LoVo (cell line): Measurements from ENCODE around the gene FCHSD1.

ENCODE experiments used
- DNase-seq: peaks from one replicate; pipeline ENCODE4 v3.0.0-alpha.2; 2016; ENCODE audit warnings: low spot score

The FCHSD1 gene

DNA sequence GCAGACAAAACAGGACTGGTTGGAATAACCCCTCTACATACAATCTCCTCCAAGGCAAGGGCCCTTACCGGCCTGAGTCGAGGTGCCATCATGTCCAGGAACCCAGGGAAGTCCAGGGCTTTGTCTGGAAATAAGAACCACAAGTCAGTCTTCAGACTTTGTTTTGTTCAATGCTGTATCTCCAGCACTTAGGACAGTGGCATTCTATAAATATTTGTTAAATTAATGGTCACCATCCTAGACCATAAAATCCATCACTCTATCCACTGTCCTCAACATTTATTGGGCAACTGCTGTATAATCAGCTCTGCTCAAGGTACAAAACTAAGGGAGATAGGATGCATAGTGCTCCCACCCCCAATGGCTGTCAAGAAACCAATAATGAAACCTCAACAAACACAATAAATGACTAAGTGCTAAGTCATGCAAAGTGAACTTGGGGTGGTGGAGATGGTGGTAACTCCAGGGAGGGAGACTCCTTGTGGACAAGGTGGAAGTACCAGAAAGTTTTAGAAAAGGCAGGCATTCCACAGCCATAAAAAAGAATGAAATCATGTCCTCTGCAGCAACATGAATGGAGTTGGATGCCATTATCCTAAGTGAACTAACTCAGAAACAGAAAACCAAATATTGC, 9.5 kb downstream of the FCHSD1 start:
- peak; percentile 83 for DNase-seq

DNA sequence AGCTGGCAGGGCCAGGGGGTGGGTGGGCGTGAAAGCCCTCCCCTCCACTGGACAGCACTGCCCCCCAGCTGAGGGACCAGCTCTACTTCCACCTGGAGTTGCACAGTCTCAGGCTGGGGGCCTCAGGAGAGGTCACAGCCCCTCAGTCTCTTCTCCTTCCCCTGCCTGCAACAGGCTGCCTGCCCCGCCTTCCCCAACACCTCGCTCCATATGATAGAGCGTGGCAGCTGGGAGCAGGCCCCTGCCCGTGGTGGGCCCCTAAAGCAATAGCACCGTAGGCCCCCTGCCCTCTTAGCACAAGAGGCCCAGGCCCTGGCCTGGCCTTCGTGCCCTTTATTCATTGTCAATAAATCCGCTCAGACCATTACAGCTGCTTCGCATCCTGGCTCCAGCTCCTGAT, 10.5 kb downstream of the FCHSD1 start:
- no peak for DNase-seq

GRCh38 chr5:141640051-141640415, 11.2 kb downstream of the FCHSD1 start:
- no peak for DNase-seq

DNA sequence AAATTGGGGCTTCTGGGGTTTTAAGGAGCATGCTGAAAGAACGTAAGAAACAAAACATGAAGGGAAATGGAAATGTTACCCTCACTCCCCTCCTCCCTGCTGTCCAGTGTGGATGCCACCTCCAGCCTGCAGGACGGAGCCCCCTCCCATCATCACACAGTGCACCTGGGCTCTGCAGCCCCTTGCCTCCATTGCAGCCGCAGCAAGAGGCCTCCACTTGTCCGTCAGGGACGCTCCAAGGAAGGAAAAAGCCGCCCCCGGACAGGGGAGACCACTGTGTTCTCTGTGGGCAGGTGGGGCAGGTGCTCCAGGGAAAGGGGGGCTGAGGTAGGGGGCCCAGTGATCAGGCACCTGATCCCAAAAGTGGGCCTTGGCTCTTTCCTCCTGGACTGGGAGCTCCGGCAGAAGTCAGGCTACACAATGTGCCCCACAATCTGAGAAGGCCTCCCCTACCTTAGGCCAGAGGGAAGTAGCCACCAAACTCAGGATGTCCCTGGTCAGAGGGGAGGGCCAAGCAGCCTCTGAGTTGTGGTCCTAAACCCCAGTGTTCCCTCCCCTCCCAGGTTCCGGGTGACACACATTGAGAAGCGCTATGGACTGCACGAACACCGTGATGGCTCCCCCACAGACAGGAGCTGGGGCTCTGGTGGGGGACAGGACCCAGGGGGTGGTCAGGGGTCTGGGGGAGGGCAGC, 11.7 kb downstream of the FCHSD1 start:
- DNase-seq: no peak

DNA sequence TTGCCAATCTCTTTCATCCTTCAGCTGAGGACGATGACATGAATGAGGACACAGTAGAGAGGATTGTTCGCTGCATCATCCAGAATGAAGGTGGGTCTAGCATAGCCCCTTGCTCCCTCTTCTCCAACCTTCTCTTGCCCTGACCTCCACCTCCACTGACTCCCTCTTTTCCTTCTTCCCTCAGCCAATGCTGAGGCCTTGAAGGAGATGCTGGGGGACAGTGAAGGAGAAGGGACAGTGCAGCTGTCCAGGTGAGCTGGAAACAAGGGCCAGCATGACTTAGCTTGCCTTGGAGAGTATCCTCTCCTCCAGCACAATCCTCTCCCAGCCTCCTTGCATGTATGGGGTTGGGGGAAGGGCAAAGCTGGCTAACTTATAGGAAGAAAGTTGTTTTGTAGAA, 12.4 kb downstream of the FCHSD1 start:
- DNase-seq: no peak

DNA sequence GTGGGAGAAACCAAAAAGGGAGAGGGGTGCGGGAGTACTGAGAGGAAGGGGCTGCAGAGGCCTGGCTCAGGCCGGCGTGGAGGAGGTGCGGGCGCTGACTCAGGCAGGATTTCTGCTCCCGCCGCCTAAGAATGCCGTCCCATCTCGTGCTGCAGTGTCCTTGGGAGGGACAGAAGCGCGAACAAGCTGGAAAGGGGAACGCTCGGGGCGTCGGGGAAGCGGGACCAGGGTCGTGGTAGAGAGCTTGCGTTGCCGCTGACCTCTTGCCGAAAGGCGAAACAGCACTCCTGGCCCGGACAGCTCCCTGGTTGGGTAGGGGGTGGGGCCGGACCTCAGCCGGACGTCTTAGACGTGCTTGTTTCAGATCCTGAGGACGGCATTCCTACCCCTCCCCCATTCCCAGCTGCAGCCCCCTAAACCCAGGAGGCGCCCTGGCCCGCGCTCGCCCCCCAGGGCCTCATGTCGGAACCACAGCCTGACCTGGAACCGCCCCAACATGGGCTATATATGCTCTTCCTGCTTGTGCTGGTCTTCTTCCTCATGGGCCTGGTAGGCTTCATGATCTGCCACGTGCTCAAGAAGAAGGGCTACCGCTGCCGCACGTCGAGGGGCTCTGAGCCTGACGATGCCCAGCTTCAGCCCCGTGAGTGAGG, 13.3 kb downstream of the FCHSD1 start:
- DNase-seq: peak; percentile 19

GRCh38 chr5:141637123-141637766, 14.0 kb downstream of the FCHSD1 start:
- peak; percentile 45 for DNase-seq

DNA sequence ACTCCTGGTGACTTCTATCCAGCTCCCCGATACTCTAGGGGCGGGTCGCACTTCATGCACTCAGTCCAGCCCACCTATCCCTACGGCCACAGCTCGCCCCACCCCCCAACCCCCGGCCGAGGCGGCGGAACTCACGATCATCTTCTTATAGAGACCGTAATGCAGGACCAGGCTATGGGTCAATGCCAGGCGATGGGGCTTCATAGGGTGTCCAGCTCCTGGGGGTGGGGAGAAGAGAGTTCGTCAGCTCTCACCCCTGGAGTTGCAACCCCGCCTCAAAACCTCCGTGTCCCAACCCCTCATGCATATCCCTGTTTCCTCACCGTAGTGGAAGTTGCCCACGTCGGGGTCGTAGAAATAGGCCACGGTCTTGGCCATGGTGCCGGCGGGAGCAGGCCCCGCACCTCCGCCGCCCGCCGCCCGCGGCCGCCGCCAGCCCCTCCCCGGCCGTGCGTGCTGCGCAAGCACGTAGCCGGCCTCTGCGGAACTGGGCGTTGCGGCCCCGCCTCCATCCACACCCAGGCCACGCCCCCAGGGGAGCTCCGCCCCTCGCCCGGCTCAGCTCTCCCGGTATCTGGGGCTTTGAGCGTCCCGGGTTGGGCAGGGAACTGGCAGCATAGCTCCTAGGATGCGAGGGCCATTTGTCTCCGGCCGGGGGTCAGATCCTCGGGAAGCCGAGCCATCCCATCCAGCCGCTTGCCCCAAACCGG, 14.7 kb downstream of the FCHSD1 start, which contains the start of the genes HDAC3 and RELL2:
Gene HDAC3, minus strand, starts transcription at position 437 of the 710 bp plus-strand sequence. Its CDS starts 59 bp downstream, at position 378.
Gene RELL2, plus strand, starts transcription at position 585 of the 710 bp plus-strand sequence. CDS start 1,229 bp downstream, outside the sequence.
- DNase-seq: peak; percentile 98

DNA sequence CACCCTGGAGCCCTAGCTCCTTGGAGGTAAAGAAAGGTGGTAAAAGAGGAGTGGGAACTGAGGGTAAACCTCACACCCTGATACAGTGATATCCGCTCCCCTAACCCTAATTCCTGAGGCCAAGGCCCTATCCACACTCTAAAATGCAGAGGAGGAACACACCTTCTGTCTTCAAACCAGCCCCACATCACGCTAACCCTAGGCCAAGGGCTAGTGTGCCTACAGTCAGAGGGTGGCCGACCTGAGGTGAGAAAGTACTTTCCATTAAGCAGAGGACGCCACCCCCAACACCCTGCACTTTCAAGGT, 15.2 kb downstream of the FCHSD1 start:
- DNase-seq: no peak

DNA sequence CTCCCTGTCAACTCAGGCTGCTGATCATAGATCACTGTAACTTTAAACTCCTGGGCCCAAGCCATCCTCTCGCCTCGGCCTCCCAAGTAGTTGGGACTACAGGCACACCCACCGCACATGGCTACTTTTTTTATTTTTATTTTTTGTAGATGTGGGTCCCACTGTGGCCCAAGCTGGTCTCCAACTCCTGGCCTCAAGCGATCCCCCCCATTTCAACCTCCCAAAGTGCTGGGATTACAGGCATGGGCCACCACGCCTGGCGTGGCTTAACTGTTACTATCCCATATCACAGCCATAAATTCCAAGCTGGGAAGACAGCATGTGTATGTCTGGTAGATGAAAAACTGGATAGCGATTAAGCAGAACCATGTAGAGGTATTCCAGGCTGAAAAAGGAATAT, 15.6 kb downstream of the FCHSD1 start:
- no peak for DNase-seq

DNA sequence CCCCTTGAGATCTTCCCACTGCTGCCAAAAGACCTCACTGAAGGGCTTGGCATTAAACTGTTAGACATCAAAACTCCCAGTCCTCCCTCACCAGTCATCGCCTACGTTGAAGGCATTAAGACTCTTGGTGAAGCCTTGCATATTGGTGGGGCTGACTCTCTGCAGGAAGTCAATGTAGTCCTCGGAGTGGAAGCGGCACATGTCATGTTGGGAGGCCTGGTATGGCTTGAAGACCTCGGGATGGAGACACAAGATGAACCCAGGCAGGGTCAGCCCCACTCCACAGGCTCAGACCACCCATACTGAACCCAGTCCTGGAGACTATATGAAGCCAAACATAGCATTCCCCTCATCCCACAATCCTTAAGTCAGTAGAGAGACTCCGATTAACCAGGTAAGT, 16.5 kb downstream of the FCHSD1 start:
- no peak for DNase-seq

DNA sequence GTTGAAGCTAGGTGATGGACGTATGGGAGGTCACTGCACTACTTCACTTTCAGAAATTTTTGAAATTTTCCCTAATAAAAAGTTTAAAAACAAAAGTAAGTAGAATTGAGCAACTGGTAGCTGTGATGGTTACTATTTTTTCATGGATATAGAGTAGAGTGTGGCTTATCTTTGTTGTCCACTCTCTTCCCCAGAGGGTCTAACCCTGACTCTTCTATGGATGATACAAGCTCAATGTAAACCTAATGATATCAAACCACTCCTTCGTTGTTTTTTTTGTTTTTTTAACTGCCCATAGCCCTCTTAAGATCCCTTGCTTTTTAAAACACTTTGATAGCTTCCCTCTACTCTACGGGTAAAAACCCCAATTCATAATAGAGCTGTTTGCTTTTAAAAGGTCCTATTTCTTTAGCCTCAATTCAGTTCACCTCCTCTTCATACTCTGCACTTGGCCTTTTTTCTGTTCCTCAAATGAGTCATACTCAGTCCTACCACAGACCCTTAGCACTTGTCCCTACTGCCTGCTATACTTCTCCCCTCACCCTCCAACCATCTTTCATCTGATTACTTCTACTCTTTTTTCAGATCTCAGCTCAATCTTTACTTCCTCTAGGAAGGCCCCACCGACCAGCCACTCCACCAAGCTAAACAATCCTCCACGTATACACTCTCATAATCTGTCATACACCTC, 17.2 kb downstream of the FCHSD1 start:
- no peak for DNase-seq

DNA sequence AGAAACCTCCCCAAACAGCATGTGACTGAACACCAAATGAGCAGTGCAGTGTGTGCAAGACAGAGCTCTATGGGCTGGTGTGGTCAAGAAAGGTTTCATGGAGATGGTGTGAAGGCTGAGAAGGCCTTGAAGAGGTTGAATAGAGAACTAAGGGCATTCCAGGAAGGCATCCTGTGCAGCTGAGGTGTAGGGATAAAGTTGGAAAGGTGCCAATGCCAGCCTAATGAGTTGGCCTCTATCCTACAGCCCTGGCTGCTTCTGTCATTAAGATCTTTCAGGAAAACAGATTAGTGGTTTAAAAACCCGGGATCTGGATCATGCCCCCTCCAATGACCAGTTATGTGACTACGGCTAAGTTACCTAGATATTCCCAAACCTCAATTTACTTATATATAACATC, 18.6 kb downstream of the FCHSD1 start:
- no peak for DNase-seq

DNA sequence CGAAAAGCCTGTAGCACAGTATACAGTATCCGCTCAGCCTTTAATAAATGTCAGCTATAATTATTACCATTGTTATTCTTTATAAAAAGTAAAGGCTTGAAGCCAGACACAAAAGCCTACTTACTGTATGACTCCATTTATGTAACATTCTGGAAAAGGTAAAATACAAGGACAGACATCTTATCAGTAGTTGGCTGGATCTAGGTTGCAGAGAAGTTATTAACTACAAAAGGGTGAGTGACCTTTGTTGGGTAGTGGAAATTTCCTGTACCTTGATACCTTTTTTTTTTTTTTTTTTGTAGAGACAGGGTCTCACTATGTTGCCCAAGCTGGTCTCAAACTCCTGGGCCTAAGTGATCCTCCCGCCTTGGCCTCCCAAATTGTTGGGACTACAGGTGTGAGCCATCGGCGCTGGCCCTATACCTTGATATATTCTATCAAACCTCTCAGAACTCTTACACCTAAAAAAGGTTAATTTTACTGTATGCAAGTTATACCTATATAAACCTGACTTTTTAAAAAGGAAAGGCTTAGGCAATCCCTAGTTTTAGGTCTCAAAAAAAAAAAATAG, 20.6 kb downstream of the FCHSD1 start:
- DNase-seq: no peak

GRCh38 chr5:141628175-141628788, 22.9 kb downstream of the FCHSD1 start:
- no peak for DNase-seq

DNA sequence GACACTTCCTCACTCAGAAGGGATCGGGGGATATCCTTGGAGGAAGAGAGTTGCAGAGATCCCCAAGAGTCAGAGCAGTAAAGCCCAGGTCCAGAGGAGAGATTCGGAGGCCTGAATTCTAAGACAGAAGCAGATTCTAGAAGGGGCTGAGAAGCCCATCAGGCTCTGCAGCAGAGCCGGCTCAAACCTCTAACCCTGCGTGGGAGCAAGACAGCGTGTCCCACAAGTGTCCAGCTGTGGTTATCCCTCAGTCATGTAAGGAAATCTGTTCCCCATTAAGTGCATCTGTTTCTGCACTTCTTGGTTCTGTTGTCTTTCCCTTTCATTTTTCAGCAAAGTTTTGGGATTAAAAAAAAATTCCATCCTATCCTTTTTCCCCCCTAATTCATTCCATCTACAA, 27.6 kb downstream of the FCHSD1 start:
- DNase-seq: no peak

DNA sequence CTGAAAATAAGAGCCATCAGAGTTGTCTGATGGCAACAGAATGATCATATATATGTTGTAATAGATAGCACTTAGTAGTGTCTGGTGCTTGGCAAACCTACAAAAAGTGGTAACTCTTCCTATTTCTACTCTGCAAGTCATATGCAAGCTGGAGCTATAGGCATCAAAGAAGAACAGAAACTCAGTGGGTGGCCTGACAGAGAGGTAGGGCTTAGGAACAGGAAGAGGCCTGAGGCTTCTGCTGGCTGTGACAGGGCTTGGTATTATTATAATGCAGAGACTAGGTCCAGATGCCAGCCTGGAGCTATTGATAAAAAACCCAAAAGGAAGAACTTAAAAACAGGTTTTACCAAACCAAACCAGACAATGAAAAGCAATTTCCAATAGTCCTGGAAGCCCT, 28.0 kb downstream of the FCHSD1 start:
- no peak for DNase-seq

DNA sequence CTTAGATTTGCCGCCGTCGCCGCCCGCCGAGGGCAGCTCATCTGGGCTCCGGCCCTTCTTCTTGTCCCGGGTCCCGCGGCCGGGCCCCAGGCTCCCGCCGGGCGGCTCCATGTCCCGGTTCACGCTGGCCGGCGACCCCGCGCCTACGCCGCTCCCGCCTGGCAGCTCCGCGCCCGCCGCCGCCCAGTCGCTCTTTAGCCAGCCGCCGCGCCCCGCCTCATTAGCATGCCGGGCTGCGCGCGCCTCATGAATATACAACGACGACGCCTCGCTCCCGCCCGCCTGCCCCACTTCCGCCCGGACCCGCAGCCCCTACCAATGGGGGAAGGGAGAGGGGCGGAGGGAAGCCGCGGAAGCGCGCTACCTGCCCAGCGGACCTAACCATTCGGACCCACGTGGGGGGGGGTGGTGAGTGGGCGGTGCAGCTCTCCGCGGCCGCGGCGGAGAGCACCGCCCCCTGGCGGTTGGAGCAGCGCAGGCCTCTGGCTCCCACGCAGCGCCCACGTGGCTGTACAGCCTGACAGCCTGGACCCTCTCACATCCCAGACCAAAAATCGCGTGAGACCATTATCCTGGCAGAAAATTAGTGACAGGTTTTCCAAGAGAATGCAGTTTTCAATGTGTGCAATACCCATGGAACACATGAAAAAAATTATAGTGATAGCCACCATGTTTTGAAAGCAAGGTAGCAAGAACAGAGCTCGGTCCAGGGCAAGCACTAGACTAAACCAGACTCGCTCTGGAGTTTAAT, 32.2 kb downstream of the FCHSD1 start, which contains the start of gene DIAPH1:
Gene DIAPH1, minus strand, starts transcription at position 197 of the 751 bp plus-strand sequence. Its CDS starts 86 bp downstream, at position 111.
- DNase-seq: peak; percentile 96

- peak; percentile 80 for DNase-seq
These were observed 33.0 kb downstream of the FCHSD1 start for GRCh38 chr5:141618030-141618803.
